Testis (tissue), 3 donors: ENCODE results near the gene TPCN1. TPM values are rescaled to one million over a fixed set of nuclear protein-coding genes. Genes with fewer than 3 reads are reported as not detected.

ENCODE experiments used
- DNase-seq: peaks from one replicate; pipeline ENCODE4 v3.0.0-alpha.2; 2019
- H3K27ac ChIP-seq, 2 donors: fragments of 200-600 bp; sonication (generic); one replicate each; pipeline ENCODE4 v1.5.1; 2019
- H3K27me3 ChIP-seq: fragments of 200-600 bp; sonication (generic); one replicate; pipeline ENCODE4 v1.5.1; 2019
- H3K36me3 ChIP-seq: fragments of 200-600 bp; sonication (generic); one replicate; pipeline ENCODE4 v1.5.1; 2017; ENCODE audit warnings: low read depth; ENCODE audit errors: missing control alignments
- H3K4me1 ChIP-seq: fragments of 200-600 bp; sonication (generic); one replicate; pipeline ENCODE4 v1.5.1; 2019
- H3K4me3 ChIP-seq, 2 donors: fragments of 200-600 bp; sonication (generic); one replicate each; pipeline ENCODE4 v1.5.1; 2017 to 2019
- H3K9me3 ChIP-seq: fragments of 200-600 bp; sonication (generic); one replicate; pipeline ENCODE4 v1.5.1; 2017
- POLR2A ChIP-seq: fragments of 450-650 bp; IDR thresholded peaks from one replicate; pipeline ENCODE4 v1.6.1; 2017; ENCODE audit warnings: antibody characterized with exemption, mild to moderate bottlenecking, moderate library complexity
- WGBS, 2 donors: methylation state at CpG; one replicate each; pipeline ENCODE4 v1.1.5; 2018; 5-methylcytosine and 5-hydroxymethylcytosine counted together
- intact Hi-C: fragments of 100-400 bp; cut with DNase I; formaldehyde crosslinking; loops from one replicate; pipeline ENCODE4 v1.15.1; 2023; ENCODE audit warnings: low total_unique reads
- polyA plus RNA-seq: library from polyadenylated mRNA; stranded (reverse); fragments of 350-450 nt; fragmentation: Illumina TruSeq; extraction: RNeasy Lipid Tissue Mini Kit (QIAGEN cat#74804); gene quantifications from one replicate; pipeline ENCODE4 v1.2.3, GENCODE V29; 2014; ENCODE audit warnings: low read depth, low replicate concordance; ENCODE audit not compliant: insufficient read depth
- total RNA-seq, 2 donors: library from RNA; depleted of rRNA; stranded (reverse); fragments of >200 nt; gene quantifications; one replicate each; pipeline ENCODE4 v1.2.3, GENCODE V29; 2016
- TF ChIP-seq, protein P1 (sequence below), 3 experiments: fragments of 450-650 bp in 2 of 3; fragments of 200-600 bp in 1 of 3; sonication (generic) in 1 of 3; IDR thresholded peaks; one replicate each; pipeline ENCODE4 v1.5.1; 2016 to 2019; ENCODE audit warnings: antibody characterized with exemption in 3 of 3, mild to moderate bottlenecking in 2 of 3, moderate library complexity in 1 of 3

Gene TPCN1
- total and polyA plus RNA-seq, 3 donors from 2014 or later, result 33.4 to 73.0 (median 48.7) TPM

- no peaks in the 10 kb centered on the region for H3K27me3 ChIP-seq
- no peak overlapping the region for H3K4me3 ChIP-seq
- no peaks in the 10 kb centered on the region for H3K9me3 ChIP-seq
- H3K36me3 ChIP-seq, result no peaks in the 10 kb centered on the region
- H3K27ac ChIP-seq, result peak overlapping the region in 1 of 2 donors; percentile 80
- peaks cover 44% of the 10 kb centered on the region for H3K4me1 ChIP-seq
- 58 to 69% methylated on average over 5 of the region's 5 CpGs for WGBS, 2 donors
- DNase-seq, result no peak
- intact Hi-C loops, result no loop called here
- TF ChIP-seq, protein P1, sequence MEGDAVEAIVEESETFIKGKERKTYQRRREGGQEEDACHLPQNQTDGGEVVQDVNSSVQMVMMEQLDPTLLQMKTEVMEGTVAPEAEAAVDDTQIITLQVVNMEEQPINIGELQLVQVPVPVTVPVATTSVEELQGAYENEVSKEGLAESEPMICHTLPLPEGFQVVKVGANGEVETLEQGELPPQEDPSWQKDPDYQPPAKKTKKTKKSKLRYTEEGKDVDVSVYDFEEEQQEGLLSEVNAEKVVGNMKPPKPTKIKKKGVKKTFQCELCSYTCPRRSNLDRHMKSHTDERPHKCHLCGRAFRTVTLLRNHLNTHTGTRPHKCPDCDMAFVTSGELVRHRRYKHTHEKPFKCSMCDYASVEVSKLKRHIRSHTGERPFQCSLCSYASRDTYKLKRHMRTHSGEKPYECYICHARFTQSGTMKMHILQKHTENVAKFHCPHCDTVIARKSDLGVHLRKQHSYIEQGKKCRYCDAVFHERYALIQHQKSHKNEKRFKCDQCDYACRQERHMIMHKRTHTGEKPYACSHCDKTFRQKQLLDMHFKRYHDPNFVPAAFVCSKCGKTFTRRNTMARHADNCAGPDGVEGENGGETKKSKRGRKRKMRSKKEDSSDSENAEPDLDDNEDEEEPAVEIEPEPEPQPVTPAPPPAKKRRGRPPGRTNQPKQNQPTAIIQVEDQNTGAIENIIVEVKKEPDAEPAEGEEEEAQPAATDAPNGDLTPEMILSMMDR (IDR thresholded peaks at IDR 0.05), result no peak
- TF ChIP-seq POLR2A, result no peak
These were observed 7.2 kb downstream of the TPCN1 start for GRCh38 chr12:113228394-113229028.

DNA sequence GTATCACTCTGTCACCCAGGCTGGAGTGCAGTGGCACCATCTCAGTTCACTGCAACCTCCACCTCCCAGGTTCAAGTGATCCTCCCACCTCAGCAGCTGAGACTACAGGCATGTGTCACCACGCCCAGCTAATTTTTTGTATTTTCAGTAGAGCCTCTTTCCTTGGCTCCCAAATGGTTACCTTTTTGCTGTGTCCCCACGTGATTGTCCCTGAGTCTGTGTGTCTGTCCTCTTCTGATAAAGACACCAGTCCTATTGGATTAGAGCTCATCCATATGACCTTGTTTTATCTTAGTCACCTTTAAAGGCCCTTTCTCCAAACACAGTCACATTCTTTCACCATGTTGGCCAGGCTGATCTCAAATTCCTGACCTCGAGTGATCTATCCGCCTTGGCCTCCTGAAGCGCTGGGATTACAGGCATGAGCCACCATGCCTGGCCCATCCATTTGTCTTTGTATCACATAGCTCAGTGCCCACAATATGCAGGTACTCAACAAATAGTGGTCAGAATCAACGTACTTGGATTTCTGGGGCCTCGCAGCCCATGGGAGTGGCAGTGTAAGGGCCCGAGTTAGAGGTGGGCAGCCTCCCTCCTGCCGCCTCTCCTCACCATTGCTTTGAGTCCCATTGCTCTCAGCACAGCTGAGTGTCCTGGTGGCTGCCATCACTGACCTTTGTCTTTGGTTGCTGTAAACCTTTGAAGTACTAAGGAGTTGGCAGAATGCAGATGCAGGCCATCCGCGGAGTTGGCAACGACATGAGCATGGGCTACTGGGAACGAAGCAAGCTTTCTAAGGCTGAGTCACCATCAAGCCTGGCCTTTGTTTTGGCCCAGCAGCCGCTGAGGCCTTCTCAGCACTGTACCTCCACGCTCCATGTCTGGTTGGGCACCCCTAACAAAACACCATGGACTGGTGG is 9.3 kb downstream of the TPCN1 start:
- 89 to 93% methylated on average over 15 of the region's 15 CpGs for WGBS, 2 donors
- Histone ChIP-seq H3K9me3 (no peaks in the 10 kb centered on the region), H3K36me3 (no peaks in the 10 kb centered on the region), H3K4me3 (no peak overlapping the region), H3K4me1 (peaks cover 39% of the 10 kb centered on the region), H3K27me3 (no peaks in the 10 kb centered on the region), H3K27ac (no peak overlapping the region)
- TF ChIP-seq POLR2A, result no peak
- TF ChIP-seq, protein P1 (IDR thresholded peaks at IDR 0.05), result no peak
- intact Hi-C loops, result no loop called here
- no peak for DNase-seq

DNA sequence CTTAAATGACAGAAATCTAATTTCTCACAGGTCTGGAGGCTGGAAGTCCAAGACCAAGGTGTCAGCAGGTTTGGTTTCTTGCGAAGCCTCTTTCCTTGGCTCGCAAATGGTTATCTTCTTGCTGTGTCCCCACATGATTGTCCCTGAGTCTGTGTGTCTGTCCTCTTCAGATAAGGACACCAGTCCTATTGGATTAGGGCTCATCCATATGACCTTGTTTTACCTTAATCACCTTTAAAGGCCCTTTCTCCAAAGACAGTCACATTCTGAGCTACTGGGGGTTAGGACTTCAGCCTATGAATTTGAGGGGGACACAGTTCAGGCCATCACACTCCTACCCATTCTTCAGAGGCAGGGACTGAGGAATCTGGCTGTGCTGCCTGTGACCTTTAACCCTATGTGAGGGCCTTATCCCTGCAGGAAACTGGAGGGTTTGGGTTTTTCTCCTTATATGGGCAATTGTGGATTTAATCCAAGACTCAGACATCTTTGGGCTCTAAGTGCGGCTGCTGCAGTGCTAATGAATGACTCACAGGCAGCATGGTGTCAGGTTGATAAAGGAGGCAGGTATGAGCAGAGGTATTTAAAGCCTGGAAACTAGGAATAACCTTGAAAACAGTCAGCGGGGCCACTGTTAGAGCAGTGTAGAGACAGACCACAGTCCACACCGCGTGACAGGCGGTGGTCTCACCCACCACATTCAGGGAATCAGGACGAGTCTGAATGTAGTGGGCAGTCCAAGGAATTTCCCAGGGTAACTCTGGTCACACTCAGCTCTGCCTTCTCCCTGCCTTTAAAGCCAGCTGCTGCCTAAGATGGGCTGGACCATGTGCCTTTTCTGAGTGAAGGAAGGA is 10.2 kb downstream of the TPCN1 start:
- 73 to 88% methylated on average over 8 of the region's 8 CpGs for WGBS, 2 donors
- Histone ChIP-seq H3K27ac (no peak overlapping the region), H3K36me3 (no peaks in the 10 kb centered on the region), H3K27me3 (no peaks in the 10 kb centered on the region), H3K4me1 (peaks cover 39% of the 10 kb centered on the region), H3K9me3 (no peaks in the 10 kb centered on the region), H3K4me3 (no peak overlapping the region)
- intact Hi-C loops, result no loop called here
- TF ChIP-seq POLR2A, result no peak
- TF ChIP-seq, protein P1 (IDR thresholded peaks at IDR 0.05), result no peak
- no peak for DNase-seq

GRCh38 chr12:113232089-113232839 is 11.0 kb downstream of the TPCN1 start:
- no peaks in the 10 kb centered on the region for H3K27me3 ChIP-seq
- peaks cover 32% of the 10 kb centered on the region for H3K4me1 ChIP-seq
- H3K36me3 ChIP-seq, result no peaks in the 10 kb centered on the region
- no peak for DNase-seq
- H3K27ac ChIP-seq, result no peak overlapping the region
- no peak overlapping the region for H3K4me3 ChIP-seq
- WGBS, 2 donors, result 85 to 86% methylated on average over 15 to 18 of the region's 18 CpGs
- TF ChIP-seq, protein P1 (IDR thresholded peaks at IDR 0.05), result no peak
- TF ChIP-seq POLR2A, result no peak
- no peaks in the 10 kb centered on the region for H3K9me3 ChIP-seq
- intact Hi-C loops, result no loop called here
